ENCODE data around the gene PSMC3. TPM values are rescaled to one million over a fixed set of nuclear protein-coding genes. Genes with fewer than 3 reads are reported as not detected.

The PSMC3 gene
- total and polyA plus RNA-seq, 2 experiments from 2014 or later: 103 to 142 TPM

- Histone ChIP-seq H2AFZ (no peak overlapping the region), H4K20me1 (ENCODE audit: insufficient read depth, poor library complexity, severe bottlenecking) (no peaks in the 10 kb centered on the region), H3K36me3 (replicated peaks; ENCODE audit: insufficient read depth, low read depth) (no peaks in the 10 kb centered on the region), H3K27ac (no peak overlapping the region), H3K4me3 (no peak overlapping the region), H3K9me3 (ENCODE audit: low read depth) (no peaks in the 10 kb centered on the region), H3K27me3 (no peaks in the 10 kb centered on the region), H3K79me2 (no peaks in the 10 kb centered on the region), H3K9me2 (replicated peaks; ENCODE audit: insufficient read depth) (no peaks in the 10 kb centered on the region), H3K4me2 (no peak overlapping the region), H3K4me1 (ENCODE audit: insufficient read depth) (peaks cover 9% of the 10 kb centered on the region)
- TF ChIP-seq EZH2phosphoT487 (IDR thresholded peaks at IDR 0.05; ENCODE audit: low read depth, severe bottlenecking, unreplicated experiment): no peak
- TF ChIP-seq EZH2 (IDR thresholded peaks at IDR 0.05; ENCODE audit: borderline replicate concordance): no peak
- TF ChIP-seq, protein P1, sequence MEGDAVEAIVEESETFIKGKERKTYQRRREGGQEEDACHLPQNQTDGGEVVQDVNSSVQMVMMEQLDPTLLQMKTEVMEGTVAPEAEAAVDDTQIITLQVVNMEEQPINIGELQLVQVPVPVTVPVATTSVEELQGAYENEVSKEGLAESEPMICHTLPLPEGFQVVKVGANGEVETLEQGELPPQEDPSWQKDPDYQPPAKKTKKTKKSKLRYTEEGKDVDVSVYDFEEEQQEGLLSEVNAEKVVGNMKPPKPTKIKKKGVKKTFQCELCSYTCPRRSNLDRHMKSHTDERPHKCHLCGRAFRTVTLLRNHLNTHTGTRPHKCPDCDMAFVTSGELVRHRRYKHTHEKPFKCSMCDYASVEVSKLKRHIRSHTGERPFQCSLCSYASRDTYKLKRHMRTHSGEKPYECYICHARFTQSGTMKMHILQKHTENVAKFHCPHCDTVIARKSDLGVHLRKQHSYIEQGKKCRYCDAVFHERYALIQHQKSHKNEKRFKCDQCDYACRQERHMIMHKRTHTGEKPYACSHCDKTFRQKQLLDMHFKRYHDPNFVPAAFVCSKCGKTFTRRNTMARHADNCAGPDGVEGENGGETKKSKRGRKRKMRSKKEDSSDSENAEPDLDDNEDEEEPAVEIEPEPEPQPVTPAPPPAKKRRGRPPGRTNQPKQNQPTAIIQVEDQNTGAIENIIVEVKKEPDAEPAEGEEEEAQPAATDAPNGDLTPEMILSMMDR (IDR thresholded peaks at IDR 0.05; ENCODE audit: poor library complexity): no peak
- no peak for DNase-seq (ENCODE audit: low spot score)
- 45% methylated on average over 2 of the region's 2 CpGs for WGBS (ENCODE audit: low lambda C conversion rate, missing lambda C conversion rate)
These were observed 13.8 kb upstream of the PSMC3 start for GRCh38 chr11:47440054-47440476.

- H3K36me3 ChIP-seq (replicated peaks; ENCODE audit: insufficient read depth, low read depth): no peaks in the 10 kb centered on the region
- no peaks in the 10 kb centered on the region for H3K9me3 ChIP-seq (ENCODE audit: low read depth)
- H3K27ac ChIP-seq: no peak overlapping the region
- no peak overlapping the region for H3K4me3 ChIP-seq
- peaks cover 9% of the 10 kb centered on the region for H3K4me1 ChIP-seq (ENCODE audit: insufficient read depth)
- no peak overlapping the region for H3K4me2 ChIP-seq
- H2AFZ ChIP-seq: no peak overlapping the region
- H4K20me1 ChIP-seq (ENCODE audit: insufficient read depth, poor library complexity, severe bottlenecking): no peaks in the 10 kb centered on the region
- DNase-seq (ENCODE audit: low spot score): no peak
- no peaks in the 10 kb centered on the region for H3K79me2 ChIP-seq
- 93% methylated on average over 18 of the region's 18 CpGs for WGBS (ENCODE audit: low lambda C conversion rate, missing lambda C conversion rate)
- TF ChIP-seq EZH2phosphoT487 (IDR thresholded peaks at IDR 0.05; ENCODE audit: low read depth, severe bottlenecking, unreplicated experiment): no peak
- no peaks in the 10 kb centered on the region for H3K27me3 ChIP-seq
- no peaks in the 10 kb centered on the region for H3K9me2 ChIP-seq (replicated peaks; ENCODE audit: insufficient read depth)
These were observed 12.5 kb upstream of the PSMC3 start for GRCh38 chr11:47438721-47439120.

DNA sequence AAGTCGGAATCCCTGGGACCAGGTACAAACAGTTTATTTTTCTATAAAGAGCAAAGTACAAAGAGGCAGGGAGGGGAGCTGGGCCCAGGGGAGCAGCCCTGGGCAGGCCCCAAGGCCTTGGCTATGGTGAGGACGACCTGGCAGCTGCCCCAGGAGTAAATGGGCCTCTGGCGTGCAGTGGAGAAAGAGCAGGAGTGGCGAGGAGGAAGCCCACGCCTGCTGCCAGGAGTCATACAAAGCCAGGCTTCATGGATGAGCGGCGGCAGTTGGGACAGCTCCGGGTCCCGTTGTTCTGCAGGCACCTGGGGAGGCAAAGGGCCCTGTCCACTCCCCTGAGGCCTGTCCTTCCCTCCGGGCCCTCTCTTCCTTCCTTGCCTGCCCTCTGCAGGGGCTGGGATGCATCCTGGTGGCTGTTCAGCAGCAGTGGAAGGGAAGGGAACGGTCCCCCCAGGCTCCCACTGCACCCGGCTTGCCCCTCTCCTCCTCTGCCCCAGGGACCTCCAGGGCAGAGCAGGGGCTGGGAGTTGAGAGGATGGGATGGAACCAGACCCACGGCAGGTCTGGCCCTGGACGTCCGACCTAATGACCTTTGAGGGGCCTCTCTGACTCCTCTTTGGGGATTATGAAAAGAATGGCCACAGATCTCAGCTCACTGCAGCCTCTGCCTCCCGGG is 11.6 kb upstream of the PSMC3 start:
- Histone ChIP-seq H4K20me1 (ENCODE audit: insufficient read depth, poor library complexity, severe bottlenecking) (no peaks in the 10 kb centered on the region), H3K27me3 (no peaks in the 10 kb centered on the region), H3K4me2 (no peak overlapping the region), H2AFZ (no peak overlapping the region), H3K27ac (peak overlapping the region; percentile 71), H3K9me3 (ENCODE audit: low read depth) (no peaks in the 10 kb centered on the region), H3K79me2 (no peaks in the 10 kb centered on the region), H3K4me3 (no peak overlapping the region), H3K4me1 (ENCODE audit: insufficient read depth) (peaks cover 9% of the 10 kb centered on the region), H3K9me2 (replicated peaks; ENCODE audit: insufficient read depth) (no peaks in the 10 kb centered on the region), H3K36me3 (replicated peaks; ENCODE audit: insufficient read depth, low read depth) (no peaks in the 10 kb centered on the region)
- peak; percentile 45 for DNase-seq (ENCODE audit: low spot score)
- WGBS (ENCODE audit: low lambda C conversion rate, missing lambda C conversion rate): 75% methylated on average over 16 of the region's 16 CpGs
- TF ChIP-seq EZH2phosphoT487 (IDR thresholded peaks at IDR 0.05; ENCODE audit: low read depth, severe bottlenecking, unreplicated experiment) (no peak), EZH2 (IDR thresholded peaks at IDR 0.05; ENCODE audit: borderline replicate concordance) (no peak)
- TF ChIP-seq, protein P1 (IDR thresholded peaks at IDR 0.05; ENCODE audit: poor library complexity): no peak

DNA sequence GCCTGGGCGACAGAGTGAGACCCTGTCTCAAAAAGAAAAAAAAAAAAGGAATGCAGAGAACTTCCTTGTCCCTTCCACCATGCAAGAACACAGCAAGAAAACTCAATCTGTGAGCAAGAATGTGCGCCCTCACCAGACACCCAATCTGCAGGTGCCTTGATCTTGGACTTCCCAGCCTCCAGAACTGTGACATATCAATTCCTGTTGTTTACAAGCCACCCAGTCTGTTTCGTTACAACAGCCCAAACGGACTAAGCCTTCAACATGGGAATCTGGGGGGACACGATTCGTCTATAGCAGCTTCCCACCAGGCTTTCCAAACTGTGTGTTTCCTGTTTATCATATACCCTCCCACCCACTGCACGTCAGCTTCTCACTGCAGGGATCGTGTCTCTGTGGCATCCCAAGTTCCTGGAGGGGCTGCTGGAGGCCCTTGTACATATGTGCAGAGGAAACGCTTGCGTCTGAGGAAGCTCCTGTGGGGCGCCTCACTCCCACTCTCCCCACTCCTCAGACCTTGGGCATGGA is 11.0 kb upstream of the PSMC3 start:
- no peaks in the 10 kb centered on the region for H3K9me3 ChIP-seq (ENCODE audit: low read depth)
- H3K36me3 ChIP-seq (replicated peaks; ENCODE audit: insufficient read depth, low read depth): no peaks in the 10 kb centered on the region
- 78% methylated on average over 11 of the region's 11 CpGs for WGBS (ENCODE audit: low lambda C conversion rate, missing lambda C conversion rate)
- no peaks in the 10 kb centered on the region for H3K9me2 ChIP-seq (replicated peaks; ENCODE audit: insufficient read depth)
- H4K20me1 ChIP-seq (ENCODE audit: insufficient read depth, poor library complexity, severe bottlenecking): no peaks in the 10 kb centered on the region
- H3K4me1 ChIP-seq (ENCODE audit: insufficient read depth): peaks cover 9% of the 10 kb centered on the region
- no peaks in the 10 kb centered on the region for H3K27me3 ChIP-seq
- H2AFZ ChIP-seq: no peak overlapping the region
- H3K4me3 ChIP-seq: no peak overlapping the region
- DNase-seq (ENCODE audit: low spot score): no peak
- H3K27ac ChIP-seq: peak overlapping the region; percentile 71
- TF ChIP-seq, protein P1 (IDR thresholded peaks at IDR 0.05; ENCODE audit: poor library complexity): no peak
- TF ChIP-seq EZH2 (IDR thresholded peaks at IDR 0.05; ENCODE audit: borderline replicate concordance) (no peak), EZH2phosphoT487 (IDR thresholded peaks at IDR 0.05; ENCODE audit: low read depth, severe bottlenecking, unreplicated experiment) (no peak)
- H3K4me2 ChIP-seq: no peak overlapping the region
- H3K79me2 ChIP-seq: no peaks in the 10 kb centered on the region
